ENCODE measurements around the gene CCL4L2.
"Not testable (repeated sequence)": the region's sequence is repeated elsewhere in the genome, so short reads cannot be mapped to it uniquely, and the experiment has no call there.

CCL4L2 gene

GRCh38 chr17:36221581-36222100 is 10.8 kb downstream of the CCL4L2 start:
- not testable (repeated sequence) for DNase-seq (ENCODE audit: low read depth in 2 of 2)

- not testable (repeated sequence) for DNase-seq (ENCODE audit: low read depth in 2 of 2)
Measured at GRCh38 chr17:36222967-36223366, 12.1 kb downstream of the CCL4L2 start.

- DNase-seq (ENCODE audit: low read depth in 2 of 2), result not testable (repeated sequence)
Measured at GRCh38 chr17:36229644-36230043, 18.8 kb downstream of the CCL4L2 start.

GRCh38 chr17:36242046-36242445 is 31.2 kb downstream of the CCL4L2 start:
- DNase-seq (ENCODE audit: low read depth in 2 of 2), result not testable (repeated sequence)
